HepG2 (cell line): Measurements from ENCODE around the gene SMIM1. TPM values are rescaled to one million over a fixed set of nuclear protein-coding genes. Genes with fewer than 3 reads are reported as not detected.

Source experiments
- AGO2 ChIP-seq: fragments of 200-400 bp; formaldehyde crosslinking; optimal IDR thresholded peaks from 2 replicates; pipeline ENCODE3; 2017; ENCODE audit warnings: mild to moderate bottlenecking, low read depth, low read length, moderate library complexity
- GPBP1L1 ChIP-seq: sonication (generic); formaldehyde crosslinking; IDR thresholded peaks from 2 replicates; pipeline ENCODE4 v1.5.0; 2020; ENCODE audit warnings: mild to moderate bottlenecking, missing genetic modification reagents
- KMT2A ChIP-seq: sonication (generic); formaldehyde crosslinking; IDR thresholded peaks from 2 replicates; pipeline ENCODE4 v1.4.0; 2020; ENCODE audit warnings: missing genetic modification reagents
- MBD4 ChIP-seq: IDR thresholded peaks from 2 replicates; pipeline ENCODE4 v1.6.1; 2012; ENCODE audit warnings: low read length, inconsistent platforms, borderline replicate concordance
- MXI1 ChIP-seq: IDR thresholded peaks from 3 replicates; pipeline ENCODE4 v1.6.1; 2012; ENCODE audit warnings: low read depth, low read length, inconsistent platforms, borderline replicate concordance
- RFXAP ChIP-seq: sonication (generic); formaldehyde crosslinking; IDR thresholded peaks from 2 replicates; pipeline ENCODE4 v1.4.0; 2020; ENCODE audit warnings: missing genetic modification reagents, borderline replicate concordance
- SMYD3 ChIP-seq: sonication (generic); formaldehyde crosslinking; IDR thresholded peaks from 2 replicates; pipeline ENCODE4 v1.8.1; 2023; ENCODE audit warnings: mild to moderate bottlenecking, missing genetic modification reagents
- SP140L ChIP-seq: sonication (generic); formaldehyde crosslinking; IDR thresholded peaks from 2 replicates; pipeline ENCODE4 v1.4.0; 2020; ENCODE audit warnings: missing genetic modification reagents, borderline replicate concordance
- SRSF1 ChIP-seq: fragments of 200-400 bp; formaldehyde crosslinking; optimal IDR thresholded peaks from 2 replicates; pipeline ENCODE3; 2017; ENCODE audit warnings: mild to moderate bottlenecking, low read depth, low read length, moderate library complexity
- XRCC5 ChIP-seq: fragments of 200-400 bp; formaldehyde crosslinking; optimal IDR thresholded peaks from 2 replicates; pipeline ENCODE3; 2017; ENCODE audit warnings: mild to moderate bottlenecking, low read length
- ZNF138 ChIP-seq: sonication (generic); formaldehyde crosslinking; IDR thresholded peaks from 2 replicates; pipeline ENCODE4 v1.5.0; 2020; ENCODE audit warnings: mild to moderate bottlenecking, low read depth, missing genetic modification reagents
- ZNF251 ChIP-seq: sonication (generic); formaldehyde crosslinking; IDR thresholded peaks from 2 replicates; pipeline ENCODE4 v1.9.0; 2021; ENCODE audit warnings: mild to moderate bottlenecking, missing genetic modification reagents
- ZNF558 ChIP-seq: sonication (generic); formaldehyde crosslinking; IDR thresholded peaks from 2 replicates; pipeline ENCODE4 v1.9.0; 2022; ENCODE audit warnings: mild to moderate bottlenecking, missing genetic modification reagents, borderline replicate concordance
- ZNF615 ChIP-seq: sonication (generic); formaldehyde crosslinking; IDR thresholded peaks from 2 replicates; pipeline ENCODE4 v1.5.0; 2020; ENCODE audit warnings: mild to moderate bottlenecking, missing genetic modification reagents, borderline replicate concordance
- polyA plus RNA-seq, 8 experiments: library from polyadenylated mRNA; depleted of rRNA in 3 of 8; stranded (reverse) in 7 of 8; unstranded in 1 of 8; fragments of >200 nt; fragmentation: Illumina TruSeq in 4 of 8; extraction: Trizol in 4 of 8; gene quantifications; 2 replicates each; pipeline versions ENCODE4 v1.2.1 to v1.2.3, GENCODE V29; 2011 to 2016; ENCODE audit warnings: low read depth in 4 of 8, missing spikeins in 1 of 8, mixed read lengths in 1 of 8; ENCODE audit not compliant: insufficient read depth in 1 of 8
- total RNA-seq, 5 experiments: library from RNA; depleted of rRNA; stranded (reverse); fragments of >200 nt; fragmentation: Illumina TruSeq; extraction: Trizol; gene quantifications; 2 replicates each; pipeline ENCODE4 v1.2.3, GENCODE V29; 2016; ENCODE audit warnings: low read depth in 1 of 5
- TF ChIP-seq, protein P1 (sequence below): sonication (generic); formaldehyde crosslinking; IDR thresholded peaks from 2 replicates; pipeline ENCODE4 v1.5.0; 2020; ENCODE audit warnings: mild to moderate bottlenecking, missing genetic modification reagents, borderline replicate concordance
- TF ChIP-seq, protein P2 (sequence below): sonication (generic); formaldehyde crosslinking; IDR thresholded peaks from 2 replicates; pipeline ENCODE4 v1.8.0; 2022; ENCODE audit warnings: mild to moderate bottlenecking, missing genetic modification reagents
- TF ChIP-seq, protein P3 (sequence below): sonication (generic); formaldehyde crosslinking; IDR thresholded peaks from 2 replicates; pipeline ENCODE4 v1.8.1; 2023; ENCODE audit warnings: missing genetic modification reagents, mild to moderate bottlenecking, borderline replicate concordance
- TF ChIP-seq, protein P4 (sequence below): IDR thresholded peaks from 2 replicates; pipeline ENCODE4 v1.6.1; 2016; ENCODE audit warnings: missing compliant biosample characterization, missing genetic modification reagents, borderline replicate concordance

Gene SMIM1
- total and polyA plus RNA-seq, 2 of the 13 experiments (the other 11 are each of a cell fraction or from before 2014, with no cell fraction given), result 12.4 to 56.3 TPM

DNA sequence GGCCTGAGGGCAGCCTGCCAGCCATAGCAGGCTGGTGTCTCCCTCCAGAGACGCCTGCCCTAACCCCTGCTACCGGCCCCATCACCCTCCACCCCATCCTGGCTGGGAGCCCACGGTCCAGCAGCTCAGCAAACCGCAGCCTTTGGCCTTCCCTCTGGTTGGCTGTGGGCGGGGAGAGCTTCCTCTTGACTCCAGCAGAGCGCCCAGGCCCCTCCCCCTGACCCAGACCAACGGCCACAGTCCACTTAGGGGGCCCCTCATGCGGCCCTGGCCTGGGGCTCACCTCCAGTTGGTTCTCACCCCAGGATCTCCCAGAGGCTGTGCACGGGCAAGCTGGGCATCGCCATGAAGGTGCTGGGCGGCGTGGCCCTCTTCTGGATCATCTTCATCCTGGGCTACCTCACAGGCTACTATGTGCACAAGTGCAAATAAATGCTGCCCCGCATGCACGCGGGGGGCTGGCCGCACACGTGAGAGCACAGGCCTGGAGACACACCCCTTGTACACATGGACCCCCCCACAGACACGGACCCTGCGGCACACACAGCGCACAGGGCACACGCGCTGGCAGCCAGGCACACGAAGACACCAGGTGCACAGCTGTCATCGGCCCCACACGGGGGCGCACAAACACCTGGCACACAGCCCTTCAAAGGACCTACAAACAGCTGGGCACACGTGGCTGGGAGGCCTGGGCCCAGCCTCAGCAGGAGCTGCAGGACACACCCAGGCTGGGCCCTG is 3.1 kb downstream of the SMIM1 start (continued):
- TF ChIP-seq SRSF1, result no peak
- peak; percentile 97 for TF ChIP-seq MXI1
- no peak for TF ChIP-seq ZNF138 (CRISPR knock-in tag)
- 0 out of 2 replicates have a peak, but pooled peaks have one; percentile 47 for TF ChIP-seq KMT2A (CRISPR knock-in tag)
- TF ChIP-seq, protein P1, sequence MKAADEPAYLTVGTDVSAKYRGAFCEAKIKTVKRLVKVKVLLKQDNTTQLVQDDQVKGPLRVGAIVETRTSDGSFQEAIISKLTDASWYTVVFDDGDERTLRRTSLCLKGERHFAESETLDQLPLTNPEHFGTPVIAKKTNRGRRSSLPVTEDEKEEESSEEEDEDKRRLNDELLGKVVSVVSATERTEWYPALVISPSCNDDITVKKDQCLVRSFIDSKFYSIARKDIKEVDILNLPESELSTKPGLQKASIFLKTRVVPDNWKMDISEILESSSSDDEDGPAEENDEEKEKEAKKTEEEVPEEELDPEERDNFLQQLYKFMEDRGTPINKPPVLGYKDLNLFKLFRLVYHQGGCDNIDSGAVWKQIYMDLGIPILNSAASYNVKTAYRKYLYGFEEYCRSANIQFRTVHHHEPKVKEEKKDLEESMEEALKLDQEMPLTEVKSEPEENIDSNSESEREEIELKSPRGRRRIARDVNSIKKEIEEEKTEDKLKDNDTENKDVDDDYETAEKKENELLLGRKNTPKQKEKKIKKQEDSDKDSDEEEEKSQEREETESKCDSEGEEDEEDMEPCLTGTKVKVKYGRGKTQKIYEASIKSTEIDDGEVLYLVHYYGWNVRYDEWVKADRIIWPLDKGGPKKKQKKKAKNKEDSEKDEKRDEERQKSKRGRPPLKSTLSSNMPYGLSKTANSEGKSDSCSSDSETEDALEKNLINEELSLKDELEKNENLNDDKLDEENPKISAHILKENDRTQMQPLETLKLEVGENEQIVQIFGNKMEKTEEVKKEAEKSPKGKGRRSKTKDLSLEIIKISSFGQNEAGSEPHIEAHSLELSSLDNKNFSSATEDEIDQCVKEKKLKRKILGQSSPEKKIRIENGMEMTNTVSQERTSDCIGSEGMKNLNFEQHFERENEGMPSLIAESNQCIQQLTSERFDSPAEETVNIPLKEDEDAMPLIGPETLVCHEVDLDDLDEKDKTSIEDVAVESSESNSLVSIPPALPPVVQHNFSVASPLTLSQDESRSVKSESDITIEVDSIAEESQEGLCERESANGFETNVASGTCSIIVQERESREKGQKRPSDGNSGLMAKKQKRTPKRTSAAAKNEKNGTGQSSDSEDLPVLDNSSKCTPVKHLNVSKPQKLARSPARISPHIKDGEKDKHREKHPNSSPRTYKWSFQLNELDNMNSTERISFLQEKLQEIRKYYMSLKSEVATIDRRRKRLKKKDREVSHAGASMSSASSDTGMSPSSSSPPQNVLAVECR (CRISPR knock-in tag), result peak; percentile 82
- no peak for TF ChIP-seq GPBP1L1 (CRISPR knock-in tag)
- TF ChIP-seq MBD4, result no peak
- TF ChIP-seq ZNF251, result no peak
- peak; percentile 67; the same call in 1 of the 2 replicates for TF ChIP-seq SMYD3 (CRISPR knock-in tag)
- TF ChIP-seq ZNF558, result peak; percentile 35; the same call in 1 of the 2 replicates
- TF ChIP-seq, protein P2, sequence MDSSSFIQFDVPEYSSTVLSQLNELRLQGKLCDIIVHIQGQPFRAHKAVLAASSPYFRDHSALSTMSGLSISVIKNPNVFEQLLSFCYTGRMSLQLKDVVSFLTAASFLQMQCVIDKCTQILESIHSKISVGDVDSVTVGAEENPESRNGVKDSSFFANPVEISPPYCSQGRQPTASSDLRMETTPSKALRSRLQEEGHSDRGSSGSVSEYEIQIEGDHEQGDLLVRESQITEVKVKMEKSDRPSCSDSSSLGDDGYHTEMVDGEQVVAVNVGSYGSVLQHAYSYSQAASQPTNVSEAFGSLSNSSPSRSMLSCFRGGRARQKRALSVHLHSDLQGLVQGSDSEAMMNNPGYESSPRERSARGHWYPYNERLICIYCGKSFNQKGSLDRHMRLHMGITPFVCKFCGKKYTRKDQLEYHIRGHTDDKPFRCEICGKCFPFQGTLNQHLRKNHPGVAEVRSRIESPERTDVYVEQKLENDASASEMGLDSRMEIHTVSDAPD, result peak; percentile 84; the same call in 1 of the 2 replicates
- TF ChIP-seq, protein P3, sequence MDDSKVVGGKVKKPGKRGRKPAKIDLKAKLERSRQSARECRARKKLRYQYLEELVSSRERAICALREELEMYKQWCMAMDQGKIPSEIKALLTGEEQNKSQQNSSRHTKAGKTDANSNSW, result no peak
- TF ChIP-seq, protein P4, sequence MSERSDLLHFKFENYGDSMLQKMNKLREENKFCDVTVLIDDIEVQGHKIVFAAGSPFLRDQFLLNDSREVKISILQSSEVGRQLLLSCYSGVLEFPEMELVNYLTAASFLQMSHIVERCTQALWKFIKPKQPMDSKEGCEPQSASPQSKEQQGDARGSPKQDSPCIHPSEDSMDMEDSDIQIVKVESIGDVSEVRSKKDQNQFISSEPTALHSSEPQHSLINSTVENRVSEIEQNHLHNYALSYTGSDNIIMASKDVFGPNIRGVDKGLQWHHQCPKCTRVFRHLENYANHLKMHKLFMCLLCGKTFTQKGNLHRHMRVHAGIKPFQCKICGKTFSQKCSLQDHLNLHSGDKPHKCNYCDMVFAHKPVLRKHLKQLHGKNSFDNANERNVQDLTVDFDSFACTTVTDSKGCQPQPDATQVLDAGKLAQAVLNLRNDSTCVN (CRISPR knock-in tag), result peak; percentile 80
- peak; percentile 72 for TF ChIP-seq RFXAP (CRISPR knock-in tag)
- peak; percentile 74 for TF ChIP-seq XRCC5
- TF ChIP-seq ZNF615, result no peak; the same call in 1 of the 2 replicates
- peak; percentile 99 for TF ChIP-seq AGO2
- TF ChIP-seq SP140L (CRISPR knock-in tag), result no peak
